ENCODE measurements around the gene RUNX1.

Gene RUNX1

DNA sequence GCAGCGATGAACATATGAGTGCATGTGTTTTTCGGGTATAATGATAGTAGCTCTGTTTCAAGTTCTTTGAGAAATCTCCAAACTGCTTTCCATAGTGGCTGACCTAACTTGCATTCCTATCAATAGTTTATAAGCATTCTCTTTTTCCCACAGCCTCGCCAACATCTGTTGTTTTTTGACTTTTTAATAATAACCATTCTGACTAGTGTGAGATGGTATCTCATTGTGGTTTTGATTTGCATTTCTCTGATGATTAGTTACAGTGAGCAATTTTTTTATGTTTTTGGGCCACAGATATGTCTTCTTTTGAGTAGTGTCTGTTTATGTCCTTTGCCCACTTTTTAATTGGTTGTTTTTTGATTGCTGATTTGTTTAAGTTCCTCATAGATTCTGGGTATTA, 10.6 kb upstream of the RUNX1 start:
- no peak for DNase-seq (ENCODE audit: low spot score)

DNA sequence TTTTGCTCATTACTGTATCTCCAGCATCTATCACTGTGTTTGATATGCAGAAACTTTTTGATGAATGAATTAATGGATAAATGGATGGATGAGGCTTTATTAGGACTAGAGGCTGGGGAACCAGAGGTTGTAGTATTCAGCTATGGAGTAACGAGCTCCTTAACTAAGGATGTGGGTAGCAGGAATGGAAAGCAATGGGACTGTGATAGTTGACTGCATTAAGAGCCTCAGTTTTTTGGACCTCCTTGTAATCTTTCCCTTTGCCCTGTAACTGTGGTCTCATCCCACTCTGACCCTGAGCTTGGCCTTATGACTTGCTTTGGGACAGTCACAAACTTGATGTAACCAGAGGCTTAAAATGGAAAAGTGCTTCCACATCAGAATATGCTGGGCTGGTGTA, 9.0 kb upstream of the RUNX1 start:
- DNase-seq (ENCODE audit: low spot score), result no peak

DNA sequence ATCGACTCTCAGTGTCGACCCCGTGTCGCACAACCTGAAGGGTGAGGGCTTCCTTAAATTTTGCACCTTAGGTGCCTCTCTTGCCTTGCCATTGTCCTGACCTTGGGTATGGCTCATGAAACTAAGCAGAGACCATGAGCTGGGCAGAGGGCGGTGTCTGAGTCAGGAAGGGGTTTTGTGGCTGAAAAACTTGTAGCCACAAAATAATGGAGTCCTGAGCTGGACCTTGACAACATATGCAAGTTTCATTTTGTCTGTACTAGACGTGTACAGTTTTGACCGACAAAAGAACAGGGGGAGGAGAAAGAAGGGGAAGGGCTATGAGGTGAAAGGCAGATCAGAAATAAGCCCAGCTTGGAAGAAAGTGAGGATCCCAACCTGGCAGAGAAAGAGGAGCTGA, 8.3 kb upstream of the RUNX1 start:
- DNase-seq (ENCODE audit: low spot score), result no peak

DNA sequence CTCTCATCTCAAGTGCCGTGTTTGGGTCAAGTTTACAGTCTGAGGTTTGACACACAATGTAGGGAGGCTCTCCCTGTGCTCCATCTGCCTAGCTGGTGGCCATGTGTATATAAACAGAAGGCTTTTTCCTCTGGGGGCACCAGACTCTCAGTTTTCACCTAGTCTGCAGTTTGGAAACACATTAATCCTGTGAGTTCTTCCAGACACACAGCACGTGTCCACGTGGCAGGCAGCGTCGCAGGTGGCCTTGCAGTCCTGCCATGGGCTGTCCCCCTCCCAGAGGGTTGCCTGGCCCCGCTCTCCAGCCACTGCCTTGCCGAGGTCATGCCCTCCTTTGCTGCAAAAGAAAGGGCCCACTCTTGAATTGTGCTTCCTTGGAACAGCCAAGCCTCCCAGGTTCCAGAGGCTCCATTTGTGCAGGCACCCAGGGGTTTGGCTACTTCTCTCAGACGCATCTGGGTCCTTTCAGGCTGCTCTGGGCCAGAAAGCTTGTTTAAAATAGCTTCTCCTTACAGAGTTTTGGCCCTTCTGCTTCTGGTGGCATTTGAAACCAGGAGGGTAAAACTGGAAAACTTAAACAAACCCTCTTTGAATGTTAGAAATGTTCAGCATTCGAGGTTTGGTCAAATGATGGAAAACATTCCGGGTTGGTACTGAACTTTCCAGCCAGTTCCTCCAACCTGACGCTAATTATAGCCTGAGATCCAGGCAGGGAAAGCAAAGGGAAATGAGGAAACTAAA, 4.4 kb upstream of the RUNX1 start:
- no peak for DNase-seq (ENCODE audit: low spot score)

DNA sequence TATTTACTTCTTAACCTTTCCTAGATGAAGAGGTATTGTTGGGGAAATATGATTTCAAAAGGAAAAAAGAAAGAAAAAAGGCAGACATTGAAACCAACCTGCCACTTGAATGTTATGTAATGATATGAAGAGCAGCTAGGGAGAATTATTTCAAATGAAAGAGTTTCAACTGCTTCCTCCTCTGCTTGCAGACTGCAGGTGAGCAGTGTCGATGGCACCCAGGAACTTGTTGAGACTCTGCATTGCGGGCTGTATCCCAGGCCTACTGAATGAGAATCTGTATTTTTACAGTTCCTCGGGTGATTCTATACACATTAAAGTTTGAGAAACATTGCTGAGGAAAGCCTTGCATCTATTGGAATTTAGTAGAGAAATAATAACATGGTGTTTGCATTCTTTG, 3.7 kb upstream of the RUNX1 start:
- no peak for DNase-seq (ENCODE audit: low spot score)

DNA sequence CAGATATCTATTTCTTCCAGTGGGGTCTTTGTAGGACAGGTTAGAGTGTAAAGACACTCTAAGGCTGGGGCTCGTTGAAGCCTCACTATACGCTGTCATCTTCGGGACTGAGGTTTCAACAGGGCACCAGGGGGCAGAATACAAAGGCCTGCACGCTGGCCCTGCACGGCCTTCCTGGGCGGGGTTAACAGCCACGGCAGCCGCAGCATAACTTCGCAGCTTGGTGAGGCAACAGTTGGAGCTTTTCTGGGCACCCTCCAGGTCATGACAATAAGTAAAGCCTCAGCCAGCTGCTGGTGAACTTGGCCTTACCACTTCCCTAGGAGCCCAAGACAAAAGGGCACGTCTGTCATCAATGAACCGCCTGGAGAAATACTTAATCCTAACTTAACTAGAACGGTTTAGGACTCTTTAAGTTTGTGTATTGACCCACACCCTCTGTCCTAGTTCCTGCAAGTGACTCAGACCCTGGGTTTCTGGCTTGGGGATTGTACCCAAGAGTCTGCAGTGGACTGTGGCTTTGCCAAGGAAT, 2.3 kb upstream of the RUNX1 start:
- peak; percentile 66 for DNase-seq (ENCODE audit: low spot score)

DNA sequence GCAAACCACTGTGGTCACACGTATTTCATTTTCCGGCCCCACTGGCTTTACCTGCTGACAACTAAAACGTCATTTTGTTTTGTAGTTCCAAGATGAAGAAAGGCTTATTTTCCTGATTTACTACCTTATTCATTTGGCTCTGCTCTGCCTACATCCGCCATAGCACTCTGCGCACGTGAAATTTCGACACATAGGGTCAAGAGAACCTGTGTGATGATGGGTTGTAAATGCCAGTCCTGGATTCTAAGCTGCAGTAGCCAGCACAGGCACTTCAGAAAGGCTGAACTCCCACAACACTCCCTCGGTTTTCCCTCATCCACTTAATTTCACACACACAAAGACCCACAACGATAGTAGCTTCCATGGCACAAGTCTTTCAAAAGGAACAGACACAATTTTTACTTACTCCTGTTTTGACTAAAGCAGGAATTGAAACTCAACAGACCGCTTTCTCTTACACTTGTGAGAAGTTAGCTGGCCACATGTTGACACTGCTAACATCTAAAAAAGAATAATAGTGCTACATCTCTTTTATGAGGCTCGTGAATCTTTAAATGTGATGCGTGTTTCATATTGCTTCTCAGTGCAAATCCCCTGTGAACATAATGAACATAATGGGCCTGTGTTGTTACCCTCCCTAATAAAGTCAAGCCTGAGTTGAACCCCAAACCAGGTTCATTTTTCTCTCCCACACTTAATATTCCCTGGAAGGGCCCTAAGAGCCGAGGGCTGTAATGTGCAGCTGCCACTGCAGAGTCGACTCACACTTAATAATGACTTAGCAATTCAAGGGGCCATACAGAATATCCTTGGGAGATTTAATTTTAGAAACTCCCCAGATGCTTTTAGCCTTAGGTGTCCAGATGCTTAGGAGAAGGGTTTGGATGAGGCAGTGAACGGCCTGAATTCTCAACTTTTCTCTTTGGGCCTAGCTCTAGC, 1.5 kb upstream of the RUNX1 start:
- DNase-seq (ENCODE audit: low spot score), result no peak

DNA sequence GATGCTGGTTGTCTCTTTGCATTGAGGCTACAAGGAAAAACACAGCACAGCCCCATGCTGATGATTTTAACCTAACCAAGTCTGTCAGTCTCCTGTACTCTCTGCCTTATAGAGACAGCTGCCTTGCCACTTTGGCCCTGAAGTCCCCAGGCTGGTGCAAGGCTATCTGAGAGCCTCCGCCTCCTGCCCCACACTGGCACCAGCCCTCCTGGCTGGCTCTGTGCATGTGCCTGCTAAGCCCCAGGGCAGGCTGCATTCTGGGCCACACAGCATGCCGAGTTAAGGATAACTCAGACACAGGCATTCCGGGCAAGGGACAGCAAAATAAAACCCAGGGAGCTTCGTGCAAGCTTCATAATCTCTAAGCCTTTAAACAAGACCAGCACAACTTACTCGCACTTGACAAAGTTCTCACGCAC, 910 bp downstream of the RUNX1 start:
- DNase-seq (ENCODE audit: low spot score), result no peak

DNA sequence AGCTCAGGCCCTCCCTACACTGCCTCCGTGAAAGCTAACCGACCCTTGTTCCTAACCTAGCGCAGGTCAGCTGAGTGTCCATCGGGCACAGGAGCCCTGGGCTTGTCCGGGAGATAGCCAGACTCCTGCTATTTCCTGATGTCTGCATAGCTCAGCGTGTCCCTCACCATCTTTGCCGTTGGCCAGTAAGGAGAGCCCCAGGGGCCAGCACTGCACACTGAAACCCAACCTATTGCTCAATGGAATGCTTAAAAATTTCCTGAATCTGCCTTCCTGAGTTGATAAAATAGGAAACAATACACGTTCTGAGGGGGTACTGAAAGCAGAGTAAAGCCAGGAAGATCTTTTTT, 2.2 kb downstream of the RUNX1 start:
- no peak for DNase-seq (ENCODE audit: low spot score)

DNA sequence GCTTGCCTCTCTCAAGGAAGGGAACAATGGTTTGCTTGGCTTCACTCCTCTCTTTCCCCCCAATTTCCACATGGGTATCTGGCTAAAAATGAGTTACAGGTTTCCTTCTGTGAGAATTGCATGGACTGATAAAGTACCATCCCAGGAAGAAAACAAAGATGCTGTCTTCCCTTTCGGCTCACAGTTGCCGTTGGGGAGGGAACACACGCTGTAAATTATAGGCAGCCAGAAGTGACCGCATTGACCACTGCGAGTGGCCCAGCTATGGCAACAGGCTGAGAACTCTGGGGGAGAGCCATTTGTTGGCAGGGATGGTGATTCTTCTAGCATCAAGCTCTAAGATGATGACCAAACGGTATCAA, 2.9 kb downstream of the RUNX1 start:
- no peak for DNase-seq (ENCODE audit: low spot score)

DNA sequence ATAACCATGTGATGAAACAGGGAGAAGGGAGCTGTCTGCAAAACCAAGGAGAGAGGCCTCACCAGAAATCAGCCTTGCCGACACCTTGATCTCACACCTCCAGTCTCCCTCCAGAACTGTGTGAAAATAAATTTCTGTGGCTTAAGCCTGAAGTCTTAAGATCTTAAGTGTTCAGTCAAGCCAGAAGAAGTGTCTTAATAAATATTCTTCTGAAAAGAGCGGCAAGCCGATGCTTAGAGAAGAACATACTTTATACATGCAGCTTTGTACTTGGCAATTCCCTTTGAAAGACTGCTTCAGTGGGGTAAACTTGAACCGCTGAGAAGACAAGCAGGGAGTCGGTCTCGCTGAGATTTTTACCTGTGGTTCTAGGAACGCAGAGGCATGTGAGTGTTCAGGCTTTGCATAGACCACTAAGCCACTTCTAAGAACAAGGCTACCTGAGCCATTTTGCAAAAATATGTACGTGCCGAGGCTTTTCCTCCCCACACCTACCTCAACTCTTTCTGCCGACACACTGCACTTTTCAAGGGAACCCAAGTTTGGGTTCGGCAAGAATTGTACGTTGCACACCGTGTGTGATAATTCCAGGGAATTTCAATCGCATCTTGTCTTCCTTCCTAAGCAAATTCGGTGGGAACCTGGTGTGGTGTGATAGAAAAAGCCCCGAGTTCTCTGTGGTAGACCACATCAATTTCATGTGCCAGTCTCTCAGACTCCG, 3.4 kb downstream of the RUNX1 start:
- no peak for DNase-seq (ENCODE audit: low spot score)

DNA sequence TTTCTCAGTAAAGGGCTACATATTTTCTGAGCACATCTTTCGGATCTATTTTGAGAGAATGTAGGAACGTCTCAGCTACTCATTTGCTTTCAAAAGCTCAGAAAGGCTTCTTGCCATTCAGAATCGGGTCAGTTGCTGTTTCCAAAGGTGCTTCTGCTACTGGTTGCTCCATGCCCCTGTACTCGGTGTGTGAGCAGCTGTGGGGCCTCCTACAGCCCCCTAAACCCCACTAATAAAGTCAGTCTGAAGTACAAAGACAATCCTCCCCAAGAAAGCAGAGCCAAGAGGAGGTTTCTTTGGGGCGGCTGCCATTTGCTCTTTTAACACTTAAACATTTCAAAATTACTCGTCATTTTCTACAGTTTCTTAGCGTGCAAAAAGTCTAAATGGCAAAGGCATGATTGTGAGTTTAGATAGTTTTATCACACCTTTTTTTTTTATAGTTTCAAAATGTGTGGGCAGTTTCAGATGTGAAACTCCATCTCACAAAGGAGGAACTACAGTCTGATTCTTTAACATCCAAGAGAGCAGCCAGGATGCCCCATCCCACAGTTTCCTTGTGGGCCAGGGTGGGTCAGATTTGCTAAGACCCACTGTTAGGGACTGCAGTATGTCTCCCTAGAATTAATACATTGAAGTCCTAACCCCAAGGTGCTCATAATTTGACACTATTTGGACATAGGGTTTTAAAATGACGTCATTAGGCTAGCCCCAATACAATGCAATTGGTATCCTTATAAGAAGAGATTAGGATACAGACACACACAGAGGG, 4.1 kb downstream of the RUNX1 start:
- no peak for DNase-seq (ENCODE audit: low spot score)

DNA sequence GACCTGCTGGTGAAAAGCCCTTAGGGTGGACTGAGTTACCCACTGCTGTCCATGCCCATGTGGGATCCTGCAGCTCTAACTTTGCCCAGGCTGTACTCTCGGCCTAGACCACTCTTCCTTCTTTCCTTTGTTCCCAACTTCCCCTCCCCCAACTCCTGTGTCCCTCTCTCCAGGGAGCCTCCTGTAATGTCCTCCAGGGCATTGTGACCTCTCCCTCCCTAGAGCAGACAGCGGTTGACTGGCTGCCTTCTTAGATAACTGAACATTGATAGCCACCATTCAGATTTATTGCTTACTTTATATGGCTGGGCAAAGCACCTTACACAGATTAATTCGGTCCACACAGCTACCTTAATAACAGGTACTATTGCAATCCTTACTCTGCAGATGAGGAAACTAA, 5.0 kb downstream of the RUNX1 start:
- DNase-seq (ENCODE audit: low spot score), result no peak

DNA sequence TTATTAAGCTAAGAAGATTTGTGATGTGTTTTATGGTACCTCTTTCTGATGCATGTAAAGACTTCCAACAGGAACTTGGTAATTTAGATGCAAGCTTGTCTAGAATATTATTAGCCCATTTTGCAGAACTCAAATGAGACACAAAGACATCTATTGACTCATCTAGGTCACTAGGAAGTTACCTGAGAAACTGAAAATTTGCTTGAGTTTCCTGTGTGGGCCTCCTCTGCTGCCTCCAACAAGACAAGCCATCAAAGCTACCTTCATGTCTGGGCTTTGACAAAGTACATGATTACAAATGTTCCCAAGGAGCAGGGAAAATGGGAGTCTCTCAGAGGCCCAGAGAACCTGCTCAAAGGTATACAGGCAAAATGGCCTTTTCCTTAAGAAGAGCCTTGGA, 5.6 kb downstream of the RUNX1 start:
- no peak for DNase-seq (ENCODE audit: low spot score)

DNA sequence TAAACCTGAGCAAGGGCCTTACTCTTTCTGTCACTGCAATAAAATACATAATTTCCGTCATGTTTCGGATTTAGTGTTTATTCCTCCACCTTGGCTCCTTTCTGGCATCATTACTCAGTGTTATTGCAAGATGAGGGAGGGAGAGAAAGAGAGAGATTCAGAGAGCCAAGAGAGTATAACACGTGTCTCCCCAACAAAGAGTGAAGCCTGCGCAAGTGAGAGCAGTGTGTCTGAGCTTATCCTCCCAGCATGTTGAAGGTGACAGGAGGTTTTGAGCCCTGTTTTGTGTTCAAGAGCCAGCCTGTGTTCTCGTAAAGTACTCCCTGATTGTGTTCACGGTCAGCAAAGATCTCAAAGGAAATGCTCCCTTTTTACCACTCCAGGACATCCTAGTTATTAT, 6.3 kb downstream of the RUNX1 start:
- no peak for DNase-seq (ENCODE audit: low spot score)

DNA sequence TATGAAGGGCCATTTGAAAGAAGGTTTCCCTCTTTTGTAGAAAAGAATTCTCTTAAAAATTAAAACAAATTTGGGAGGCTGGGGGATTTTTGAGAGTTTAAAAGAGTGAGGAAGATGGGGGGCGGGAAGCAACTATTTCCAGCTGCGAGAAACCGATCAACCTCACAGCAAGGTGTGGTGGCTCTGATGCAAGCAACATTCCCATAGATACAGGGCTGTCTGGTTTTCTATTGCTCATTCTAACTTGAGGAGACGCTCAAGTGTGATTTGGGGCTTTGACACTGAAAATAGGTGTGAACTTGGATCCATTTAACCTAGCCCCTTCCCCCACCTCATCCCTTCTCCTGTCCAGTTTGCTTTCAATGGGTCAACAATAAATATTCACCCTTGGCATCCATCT, 7.2 kb downstream of the RUNX1 start:
- no peak for DNase-seq (ENCODE audit: low spot score)

DNA sequence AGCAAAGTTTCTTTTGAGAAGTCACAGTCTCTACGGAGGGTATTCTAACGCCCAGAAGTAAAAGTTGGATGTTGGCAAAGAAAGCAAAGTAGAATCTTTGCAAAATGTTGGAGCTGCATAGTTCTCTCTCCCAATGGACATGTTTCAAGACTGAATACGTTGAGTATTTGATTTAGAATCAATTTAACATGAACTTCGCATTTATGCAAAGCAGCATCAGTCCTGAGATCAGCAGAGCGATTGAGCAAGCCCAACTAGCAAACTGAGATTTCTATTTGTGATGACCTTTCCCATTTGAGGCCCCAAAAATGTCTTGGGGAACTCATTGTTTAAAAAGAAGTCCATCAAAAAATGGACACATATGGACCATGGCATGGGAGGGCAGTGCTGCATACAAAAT, 8.0 kb downstream of the RUNX1 start:
- DNase-seq (ENCODE audit: low spot score), result no peak

DNA sequence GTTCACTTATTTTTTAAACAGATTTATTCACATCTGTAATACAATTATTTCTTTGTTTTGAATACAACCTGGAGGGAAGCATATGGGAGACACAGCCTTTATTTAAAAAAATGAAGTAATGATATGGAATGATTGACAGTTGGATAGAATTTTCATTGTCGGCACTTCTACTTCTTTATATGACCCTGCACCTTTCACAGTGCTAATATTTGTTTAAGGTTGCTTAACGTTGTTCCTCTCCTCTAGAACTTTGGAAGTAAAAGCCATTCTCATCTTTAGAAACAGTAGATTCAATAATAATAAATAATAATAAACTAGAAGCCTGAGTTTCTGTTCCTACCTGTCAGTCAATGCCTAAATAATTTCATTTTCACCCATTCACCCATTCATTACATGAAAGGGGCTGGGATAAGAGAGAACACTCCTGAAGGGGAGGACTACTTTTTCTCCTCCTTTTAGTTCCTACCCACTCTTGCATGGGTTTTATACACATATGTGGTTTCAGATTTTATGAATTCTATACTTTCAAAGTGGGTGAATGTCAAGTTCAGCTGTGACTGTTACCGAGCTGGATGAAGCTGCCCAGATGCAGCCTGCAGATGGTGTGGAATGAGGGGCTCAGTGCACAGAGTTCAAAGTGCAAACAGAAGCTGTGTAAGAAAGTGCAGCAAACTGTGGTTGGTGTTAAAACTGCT, 9.4 kb downstream of the RUNX1 start:
- no peak for DNase-seq (ENCODE audit: low spot score)

DNA sequence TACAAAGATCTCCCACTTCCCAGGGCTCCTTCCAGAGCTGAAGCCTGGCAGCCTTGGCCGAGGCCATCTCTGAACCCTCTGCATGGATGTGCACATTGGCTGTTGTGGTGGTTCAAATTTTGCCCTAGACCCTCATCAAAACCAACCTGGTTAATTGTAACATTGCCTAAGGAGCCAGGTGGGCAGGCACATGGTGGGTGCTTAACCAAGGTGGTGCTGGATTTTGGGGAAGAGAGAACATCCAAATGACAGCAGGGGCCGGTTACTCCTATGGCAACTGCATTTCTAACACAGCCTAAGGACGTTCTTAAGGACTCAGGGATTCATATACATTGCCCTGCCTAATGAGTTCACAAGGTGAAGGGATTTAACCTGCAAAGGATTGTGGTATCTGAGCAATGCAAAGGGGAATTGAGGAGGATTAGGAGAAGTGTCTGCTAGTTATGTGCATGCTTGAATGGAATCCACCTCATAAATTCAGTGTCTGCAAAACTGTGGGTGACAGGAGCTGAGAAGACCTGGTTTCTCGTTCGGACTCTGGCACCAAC, 10.3 kb downstream of the RUNX1 start:
- no peak for DNase-seq (ENCODE audit: low spot score)

DNA sequence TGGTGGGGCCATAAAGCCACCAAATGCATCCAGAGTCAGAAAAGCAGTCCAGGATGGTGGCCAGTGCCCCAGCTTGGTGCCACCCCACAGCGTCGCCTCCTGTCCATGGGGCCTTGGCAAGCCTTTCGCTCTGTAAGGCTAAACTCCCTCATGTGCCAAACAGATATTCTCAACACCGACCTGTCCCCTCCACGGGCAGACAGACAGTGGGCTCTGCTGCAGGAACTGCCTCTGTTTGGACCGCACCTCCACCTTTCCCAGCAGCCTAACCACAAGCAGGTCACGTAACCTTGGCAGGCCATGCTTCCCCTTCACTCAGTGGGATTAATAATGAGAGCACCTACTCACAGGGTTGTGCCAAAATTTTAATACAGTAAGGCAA, 11.7 kb downstream of the RUNX1 start:
- no peak for DNase-seq (ENCODE audit: low spot score)

Measured in AG08396 (cell line).